ENCODE measurements around the gene G6PD.
"Not testable (repeated sequence)": the region's sequence is repeated elsewhere in the genome, so short reads cannot be mapped to it uniquely, and the experiment has no call there.

Gene G6PD

DNA sequence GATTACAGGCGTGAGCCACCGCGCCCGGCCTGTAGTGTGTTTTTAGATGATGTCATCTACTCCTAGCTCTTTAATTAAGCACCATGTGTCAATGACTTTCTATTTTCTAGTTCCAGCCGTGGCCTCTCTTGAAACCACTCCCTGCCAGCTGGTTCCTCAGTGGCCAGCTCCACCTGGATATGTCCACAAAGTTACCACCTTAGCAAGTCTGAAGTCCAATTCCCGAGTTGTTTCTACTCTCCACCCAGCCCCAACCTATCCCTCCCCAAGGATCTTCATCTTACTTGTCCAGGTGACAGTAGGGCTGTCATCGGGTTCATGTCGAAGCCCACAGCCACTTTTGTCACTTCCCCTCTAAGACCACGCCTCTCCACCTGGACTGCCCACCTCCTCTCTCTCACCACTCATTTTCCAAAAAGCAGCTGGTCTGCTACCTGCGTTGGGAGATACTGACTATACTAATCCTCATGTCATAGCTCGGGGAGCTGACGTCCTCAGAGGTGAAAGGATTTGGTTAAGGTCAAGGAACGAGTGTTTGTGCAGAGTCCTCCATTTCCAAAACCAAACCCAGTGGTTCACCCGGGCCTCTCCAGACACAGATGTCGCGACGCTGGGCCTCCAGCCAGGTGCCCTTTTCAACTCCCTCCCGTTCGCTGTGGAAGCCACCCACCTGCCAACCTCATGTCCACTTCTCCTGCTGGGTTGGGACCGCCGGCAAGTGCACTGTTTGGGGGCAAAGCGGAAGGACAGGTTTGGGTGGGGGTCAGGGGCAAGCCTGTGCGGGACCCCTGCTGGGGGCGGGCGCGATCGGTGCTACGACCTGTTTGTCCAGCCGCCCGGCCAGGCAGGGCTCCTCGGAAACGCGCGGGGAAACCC is 31.3 kb downstream of the G6PD start:
- peak; percentile 6 for DNase-seq (ENCODE audit: low spot score)

DNA sequence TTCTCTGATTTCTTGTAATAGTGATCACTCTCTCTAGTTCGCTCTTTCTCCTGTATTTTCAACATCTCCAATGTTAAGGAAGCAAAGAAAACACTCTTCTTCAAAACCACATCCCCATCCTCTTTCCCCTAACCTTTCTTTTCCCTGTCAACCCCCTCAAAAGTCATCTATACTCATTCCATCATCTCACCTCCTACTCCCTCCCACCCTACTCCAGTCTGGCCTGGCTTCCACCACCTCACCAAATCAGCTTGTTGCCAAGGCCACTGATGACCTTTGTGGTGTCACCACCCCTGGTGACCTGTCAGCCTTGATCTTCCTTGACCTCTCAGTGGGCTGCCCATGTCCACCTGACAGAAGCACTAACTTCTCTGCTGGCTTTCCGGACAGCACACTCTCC is 32.9 kb downstream of the G6PD start:
- no peak for DNase-seq (ENCODE audit: low spot score)

DNA sequence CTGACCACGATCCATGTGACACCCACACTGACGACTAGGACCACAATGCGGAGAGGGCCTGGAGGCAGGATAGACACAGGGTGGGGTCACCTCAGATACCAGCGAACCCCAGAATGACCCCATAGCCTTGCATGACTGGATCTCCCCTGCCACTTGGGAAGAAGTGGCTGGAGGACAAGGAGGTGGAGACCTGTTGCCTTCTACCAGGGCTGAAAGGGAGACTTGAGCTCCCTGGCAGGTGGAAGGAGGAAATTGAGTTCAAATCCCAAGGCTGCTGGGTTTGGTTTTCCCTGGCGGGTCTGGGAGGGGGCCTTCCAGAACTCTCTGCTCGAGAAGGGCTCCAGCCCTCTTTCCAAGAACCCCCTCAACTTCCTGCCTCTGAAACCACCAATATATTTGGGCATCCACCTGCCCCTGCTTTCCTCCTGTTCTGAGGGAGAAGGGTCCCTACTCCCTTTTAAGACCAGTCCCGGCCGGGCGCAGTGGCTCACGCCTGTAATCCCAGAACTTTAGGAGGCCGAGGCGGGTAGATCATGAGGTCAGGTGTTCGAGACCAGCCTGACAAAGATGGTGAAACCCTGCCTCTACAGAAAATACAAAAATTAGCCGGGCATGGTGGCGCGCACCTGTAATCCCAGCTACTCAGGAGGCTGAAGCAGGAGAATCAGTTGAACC is 33.6 kb downstream of the G6PD start:
- DNase-seq (ENCODE audit: low spot score): no peak

DNA sequence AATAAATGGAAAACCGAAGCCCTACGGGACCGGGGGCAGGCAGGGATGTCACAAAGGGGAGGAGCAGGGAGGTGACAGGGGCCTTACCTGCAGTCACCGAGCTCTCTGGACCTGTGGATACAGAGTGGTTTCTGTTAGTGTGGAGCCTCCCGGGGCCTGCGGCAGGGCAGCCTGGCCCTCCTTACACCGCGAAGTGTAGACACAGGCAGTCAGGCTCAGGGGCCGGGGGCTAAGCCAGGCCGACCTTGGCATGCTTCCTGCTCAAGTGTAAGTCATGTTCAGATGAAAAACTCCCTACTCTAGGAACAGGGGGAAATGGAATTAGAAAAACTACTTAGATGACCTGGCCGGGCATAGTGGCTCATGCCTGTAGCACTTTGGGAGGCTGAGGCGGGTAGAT is 34.9 kb downstream of the G6PD start:
- no peak for DNase-seq (ENCODE audit: low spot score)

DNA sequence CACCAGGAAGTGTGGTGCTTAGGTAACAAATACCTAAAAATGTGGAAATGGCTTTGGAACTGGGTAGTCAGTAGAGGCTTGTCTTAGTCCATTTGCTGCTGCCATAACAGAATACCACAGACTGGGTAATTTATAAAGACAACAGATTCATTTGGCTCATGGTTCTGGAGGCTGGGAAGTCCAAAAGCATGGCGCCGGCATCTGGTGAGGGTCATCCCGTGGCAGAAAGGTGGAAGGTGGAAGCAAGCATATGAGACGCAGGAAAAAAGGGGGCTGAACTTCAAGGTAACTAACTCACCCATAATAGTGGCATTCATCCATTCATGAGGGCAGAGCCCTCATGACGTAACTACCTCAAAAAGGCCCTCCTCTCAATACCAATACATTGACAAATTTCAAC is 37.2 kb downstream of the G6PD start:
- no peak for DNase-seq (ENCODE audit: low spot score)

DNA sequence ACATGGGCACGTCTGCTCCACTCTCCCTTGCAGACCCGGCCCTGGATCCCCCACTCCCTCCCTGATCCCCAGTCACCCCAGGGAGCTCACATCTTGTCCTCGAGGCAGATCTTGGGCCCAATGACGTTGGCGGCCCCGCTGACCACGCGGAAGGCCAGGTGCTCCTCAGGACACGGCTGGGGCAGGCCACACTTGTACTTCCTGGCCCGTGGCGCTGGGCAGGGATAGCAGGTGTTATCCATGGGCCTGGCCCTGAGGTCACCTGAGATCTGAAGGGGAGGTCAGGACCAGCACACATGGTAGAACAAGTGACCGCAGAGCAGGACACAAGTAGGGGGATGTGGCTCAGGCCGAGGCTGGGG is 38.3 kb downstream of the G6PD start:
- DNase-seq (ENCODE audit: low spot score): no peak

DNA sequence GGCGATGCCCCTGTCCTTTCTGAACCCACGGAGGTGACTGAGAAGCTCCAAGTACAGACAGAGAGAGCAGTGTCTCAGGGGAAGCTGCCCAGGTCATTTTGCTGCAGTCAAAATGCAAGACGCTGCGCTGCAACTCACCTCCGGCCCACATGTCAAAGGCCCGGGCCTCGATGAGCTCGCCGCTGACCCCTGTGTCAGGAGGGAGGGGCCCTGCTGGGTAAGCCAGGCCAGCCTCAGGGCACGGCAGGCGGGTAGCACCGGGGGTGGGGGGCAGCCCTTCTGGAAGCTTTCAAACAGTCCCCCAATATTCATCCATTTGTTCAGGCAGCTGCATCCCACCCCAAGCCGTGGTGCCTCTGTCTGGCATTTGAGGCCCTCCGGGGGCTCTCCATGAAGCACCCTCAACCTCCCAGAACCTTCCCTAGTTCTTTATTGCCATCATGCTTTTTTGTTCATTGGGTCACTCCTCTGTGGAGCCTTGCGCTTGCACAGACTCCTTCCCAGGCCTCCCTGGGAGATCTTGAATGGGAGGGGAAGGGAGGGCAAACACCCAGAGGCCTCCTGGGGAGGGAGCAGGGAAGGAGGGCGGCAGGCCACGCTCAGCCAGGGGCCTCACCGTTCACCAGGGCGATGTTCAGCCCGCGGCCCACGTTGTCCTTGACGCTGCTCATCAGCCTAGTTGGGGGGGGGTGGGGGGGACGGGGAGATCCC is 38.8 kb downstream of the G6PD start:
- no peak for DNase-seq (ENCODE audit: low spot score)

DNA sequence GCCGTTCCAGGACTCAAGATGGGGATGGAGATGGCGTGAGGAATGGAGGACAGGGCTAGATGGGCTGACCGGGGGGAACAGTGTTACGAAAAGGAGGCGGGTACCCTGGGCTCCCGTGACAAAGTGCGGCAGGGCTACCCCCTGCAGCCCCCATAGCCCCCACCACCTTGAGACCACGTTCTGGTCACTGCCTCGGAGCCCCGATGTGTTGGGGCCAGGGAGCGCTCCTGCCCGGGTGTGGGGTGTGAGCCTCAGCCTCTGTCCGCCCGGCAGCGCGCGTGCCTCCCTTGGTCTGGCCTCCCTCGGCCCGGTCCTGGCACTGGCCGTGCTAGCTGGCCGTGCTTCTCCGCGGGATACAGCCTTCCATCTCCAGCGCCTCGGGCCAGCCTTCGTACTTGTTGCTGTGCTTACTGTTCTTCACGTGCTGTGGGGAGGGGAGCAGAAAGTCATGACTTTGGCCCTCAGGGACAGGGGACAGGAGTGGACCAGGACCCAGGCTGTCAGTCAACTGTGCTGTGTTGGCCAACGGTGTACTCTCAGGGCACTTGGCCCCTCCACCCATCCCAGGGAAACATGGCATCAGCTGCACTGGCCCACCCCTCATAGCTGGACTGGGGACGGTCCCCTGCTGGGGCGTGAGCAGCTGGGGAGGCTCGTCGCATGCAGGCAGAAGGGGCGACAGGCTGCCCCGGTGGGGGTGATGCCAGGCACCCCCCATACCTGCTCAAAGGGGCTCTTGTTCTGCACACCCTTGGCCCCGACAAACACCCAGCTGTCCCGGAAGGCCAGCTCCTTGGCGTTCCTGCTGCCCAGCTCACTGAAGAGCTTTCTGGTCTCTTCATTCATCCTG is 39.9 kb downstream of the G6PD start:
- DNase-seq (ENCODE audit: low spot score): no peak

DNA sequence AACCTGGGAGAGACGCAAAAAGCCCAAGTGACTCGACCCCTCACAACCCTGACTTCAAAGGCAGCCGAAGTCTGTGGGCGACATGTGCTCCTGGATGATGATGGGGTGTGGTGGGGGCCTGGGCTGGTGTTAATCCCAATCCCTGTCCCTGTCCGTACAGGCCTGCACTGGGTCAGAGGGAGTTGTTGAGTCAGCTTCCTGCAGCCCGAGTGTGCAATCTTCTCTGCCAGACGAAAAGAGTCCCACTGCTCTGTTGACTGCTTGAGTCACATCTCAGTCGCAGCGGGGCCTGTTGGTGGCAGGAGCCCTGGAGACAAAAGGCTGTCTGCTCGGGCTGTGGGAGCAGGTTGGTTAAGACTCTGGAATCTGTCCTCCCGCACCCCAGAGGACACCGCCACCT is 40.9 kb downstream of the G6PD start:
- no peak for DNase-seq (ENCODE audit: low spot score)

DNA sequence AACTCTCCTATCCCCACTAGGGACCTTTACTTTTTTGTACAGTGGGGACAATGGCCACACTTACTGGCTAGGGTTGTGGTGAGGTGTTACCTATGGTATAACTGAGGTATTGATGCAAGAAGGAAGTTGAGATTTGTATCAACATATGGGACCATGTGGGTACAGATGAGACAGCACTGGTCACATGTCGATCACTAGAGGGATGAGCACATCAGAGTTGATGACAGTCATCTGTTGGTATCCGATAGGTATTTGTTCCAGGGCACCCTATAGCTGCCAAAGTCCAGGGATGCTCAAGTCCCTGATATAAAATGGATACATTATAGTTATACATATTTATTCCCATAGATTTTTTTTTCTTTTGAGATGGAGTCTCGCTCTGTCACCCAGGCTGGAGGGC is 43.7 kb downstream of the G6PD start:
- DNase-seq (ENCODE audit: low spot score): no peak

DNA sequence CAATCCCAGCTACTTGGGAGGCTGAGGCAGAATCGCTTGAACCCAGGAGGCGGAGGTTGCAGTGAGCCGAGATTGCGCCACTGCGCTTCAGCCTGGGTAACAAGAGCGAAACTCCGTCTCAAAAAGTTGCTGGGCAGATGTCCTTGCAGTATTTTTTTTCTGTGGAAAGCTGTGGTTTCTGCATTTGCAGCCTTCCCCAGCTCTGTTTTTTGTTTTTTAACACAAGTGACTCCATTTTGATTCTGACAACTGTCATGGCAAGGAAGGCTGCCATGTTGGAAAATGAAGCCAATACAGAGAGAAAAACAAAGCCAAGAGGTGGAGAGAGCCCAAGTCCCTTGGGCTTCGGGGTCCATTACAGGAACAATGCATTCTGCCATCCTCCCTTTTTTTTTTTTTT is 44.5 kb downstream of the G6PD start:
- no peak for DNase-seq (ENCODE audit: low spot score)

DNA sequence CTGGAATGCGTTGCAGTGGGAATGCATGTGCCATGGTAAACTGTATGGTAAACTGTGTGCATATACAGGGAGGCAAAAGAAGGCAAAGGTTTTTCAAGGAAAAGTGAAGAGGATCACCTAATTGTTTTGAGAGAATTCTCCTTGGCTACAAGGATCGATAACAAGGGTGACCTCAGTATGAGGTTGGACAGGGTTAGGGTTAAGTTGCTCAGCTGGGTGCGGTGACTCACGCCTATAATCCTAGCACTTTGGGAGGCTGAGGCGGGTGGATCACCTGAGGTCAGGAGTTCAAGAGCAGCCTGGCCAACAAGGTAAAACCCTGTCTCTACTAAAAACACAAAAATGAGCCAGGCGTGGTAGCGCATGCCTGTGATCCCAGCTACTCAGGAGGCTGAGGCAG is 45.2 kb downstream of the G6PD start:
- DNase-seq (ENCODE audit: low spot score): not testable (repeated sequence)

DNA sequence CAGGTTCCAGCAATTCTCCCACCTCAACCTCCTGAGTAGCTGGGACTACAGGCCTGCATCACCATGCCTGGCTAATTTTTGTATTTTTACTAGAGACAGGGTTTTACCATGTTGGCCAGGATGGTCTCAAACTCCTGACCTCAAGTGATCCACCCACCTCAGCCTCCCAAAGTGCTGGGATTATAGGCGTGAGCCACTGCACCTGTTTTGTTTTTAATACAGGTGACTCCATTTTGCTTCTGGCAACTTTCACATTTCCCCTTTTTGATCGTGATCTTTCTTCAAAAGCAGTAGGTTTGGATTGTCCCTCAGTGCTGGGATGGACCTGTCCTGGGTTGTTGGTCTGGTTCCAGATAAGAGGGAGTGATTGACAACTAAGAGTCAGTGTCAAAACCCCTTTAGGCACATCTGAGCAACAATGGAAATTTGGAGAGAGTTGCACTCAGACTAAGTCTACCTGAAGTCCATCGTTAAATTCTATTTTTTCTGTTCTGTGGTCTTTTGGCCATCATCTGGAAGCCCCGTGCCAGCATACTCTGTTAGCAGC is 50.0 kb downstream of the G6PD start:
- not testable (repeated sequence) for DNase-seq (ENCODE audit: low spot score)

DNA sequence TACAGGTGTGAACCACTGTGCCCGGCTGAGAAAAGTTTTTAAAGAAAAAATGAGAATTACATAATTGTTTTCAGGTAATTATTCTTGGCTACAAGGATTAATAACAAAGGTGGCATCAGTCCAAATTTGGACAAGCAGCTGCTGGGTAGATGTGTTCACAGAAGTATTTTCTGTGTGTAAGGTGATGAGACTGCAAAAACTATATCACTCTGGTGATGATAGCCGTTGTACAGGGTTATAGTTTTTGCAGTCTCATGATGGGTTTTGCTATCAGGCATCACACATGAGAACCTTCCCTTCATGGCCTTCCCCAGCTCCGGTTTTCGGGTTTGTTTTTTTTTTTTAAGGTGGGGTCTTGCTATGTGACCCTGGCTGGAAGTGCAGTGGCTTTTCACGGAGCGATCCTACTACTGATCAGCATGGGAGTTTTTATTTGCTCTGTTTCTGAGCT is 51.1 kb downstream of the G6PD start:
- no peak for DNase-seq (ENCODE audit: low spot score)

DNA sequence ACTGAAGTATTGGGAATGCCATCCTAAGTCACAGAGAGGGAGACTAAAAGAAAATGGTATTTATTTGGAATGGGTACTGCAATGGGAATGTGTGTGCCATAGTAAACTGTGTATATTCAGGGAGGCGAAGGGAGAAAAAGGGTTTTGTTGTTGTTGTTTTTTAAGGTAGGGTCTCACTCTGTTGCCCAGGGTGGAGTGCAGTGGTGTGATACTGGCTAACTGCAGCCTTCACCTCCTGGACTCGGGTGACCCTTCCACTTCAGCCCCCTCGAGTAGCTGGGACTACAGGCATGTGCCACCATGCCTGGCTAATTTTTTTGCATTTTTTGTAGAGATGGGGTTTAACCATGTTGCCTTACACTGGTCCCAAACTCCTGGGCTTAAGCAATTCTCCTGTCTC is 51.9 kb downstream of the G6PD start:
- no peak for DNase-seq (ENCODE audit: low spot score)

DNA sequence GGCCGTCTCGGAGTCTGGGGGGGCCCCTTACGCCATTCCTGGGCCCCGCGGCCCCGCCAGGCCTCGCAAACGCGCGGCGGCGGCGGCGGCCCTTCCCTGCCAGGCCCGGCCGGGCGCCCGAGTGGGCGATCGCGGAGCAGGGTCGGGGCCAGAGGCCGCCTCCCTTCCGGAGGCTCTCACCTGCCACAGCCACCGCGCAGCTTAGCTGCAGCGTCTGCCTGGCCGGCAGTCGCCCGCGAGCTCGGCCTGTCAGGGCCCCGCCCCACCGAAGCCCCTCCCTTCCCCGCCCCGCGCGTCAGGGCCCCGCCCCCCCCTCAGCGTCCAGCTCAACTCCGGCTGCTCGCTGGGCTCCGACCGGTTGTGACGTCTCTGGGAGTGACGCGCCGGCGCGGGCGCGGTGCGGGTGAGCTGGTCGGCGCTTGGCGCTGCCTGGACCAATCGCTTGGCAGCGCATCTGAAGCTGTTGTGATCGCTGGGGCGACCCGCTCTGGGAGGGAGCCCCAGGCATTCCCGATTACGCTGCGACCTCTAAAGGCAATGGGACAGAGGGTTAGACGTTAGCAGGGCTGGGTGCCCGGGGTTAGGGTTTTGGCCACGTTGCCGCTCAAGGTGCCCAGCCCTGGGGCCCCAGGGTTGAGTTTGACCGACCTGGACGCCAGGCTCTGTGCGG is 56.1 kb downstream of the G6PD start, which contains the start of gene SLC10A3:
Gene SLC10A3 (minus strand): TSS at position 216 of the 670 bp plus-strand sequence. CDS start 1,689 bp downstream, outside the sequence.
- peak; percentile 92 for DNase-seq (ENCODE audit: low spot score)

DNA sequence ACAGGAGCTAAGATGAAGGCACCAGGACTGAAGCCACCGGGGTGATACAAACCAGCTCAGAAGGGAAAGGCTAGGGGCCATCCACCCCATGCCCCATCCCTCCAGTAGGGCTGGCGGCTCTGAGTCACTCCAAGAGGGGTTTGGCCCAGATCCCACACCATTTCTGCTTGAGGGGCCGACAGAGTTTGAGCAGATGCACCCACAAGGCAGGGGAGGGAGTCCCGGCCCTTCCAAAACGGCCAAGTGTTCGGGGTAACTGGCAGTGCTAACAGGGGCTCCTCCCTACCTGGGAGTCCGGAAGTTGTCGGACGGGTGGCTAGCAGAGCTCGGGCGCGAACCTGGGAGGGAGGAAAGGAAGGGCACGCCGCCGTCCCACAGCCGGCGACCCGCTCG is 56.6 kb downstream of the G6PD start:
- DNase-seq (ENCODE audit: low spot score): peak; percentile 13

DNA sequence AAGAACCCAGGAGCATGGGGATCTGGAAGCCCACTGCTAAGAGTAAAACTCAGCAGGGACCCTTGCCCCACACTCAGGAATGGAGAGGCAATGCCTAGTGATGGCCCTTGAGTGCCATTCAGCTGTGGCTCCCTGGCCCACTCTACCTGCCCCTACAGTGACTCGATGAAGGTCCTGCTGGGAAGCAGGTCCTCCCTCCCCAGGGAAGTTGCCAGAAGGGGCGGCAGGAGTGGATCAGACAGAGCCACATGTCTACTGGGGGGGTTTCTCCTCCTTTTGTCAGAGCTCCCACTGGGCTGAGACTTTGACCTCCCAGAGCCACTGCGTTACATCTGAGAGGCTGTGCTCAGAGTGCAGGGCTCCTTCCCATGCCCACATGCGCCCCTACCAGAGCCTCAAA is 57.5 kb downstream of the G6PD start:
- DNase-seq (ENCODE audit: low spot score): no peak

DNA sequence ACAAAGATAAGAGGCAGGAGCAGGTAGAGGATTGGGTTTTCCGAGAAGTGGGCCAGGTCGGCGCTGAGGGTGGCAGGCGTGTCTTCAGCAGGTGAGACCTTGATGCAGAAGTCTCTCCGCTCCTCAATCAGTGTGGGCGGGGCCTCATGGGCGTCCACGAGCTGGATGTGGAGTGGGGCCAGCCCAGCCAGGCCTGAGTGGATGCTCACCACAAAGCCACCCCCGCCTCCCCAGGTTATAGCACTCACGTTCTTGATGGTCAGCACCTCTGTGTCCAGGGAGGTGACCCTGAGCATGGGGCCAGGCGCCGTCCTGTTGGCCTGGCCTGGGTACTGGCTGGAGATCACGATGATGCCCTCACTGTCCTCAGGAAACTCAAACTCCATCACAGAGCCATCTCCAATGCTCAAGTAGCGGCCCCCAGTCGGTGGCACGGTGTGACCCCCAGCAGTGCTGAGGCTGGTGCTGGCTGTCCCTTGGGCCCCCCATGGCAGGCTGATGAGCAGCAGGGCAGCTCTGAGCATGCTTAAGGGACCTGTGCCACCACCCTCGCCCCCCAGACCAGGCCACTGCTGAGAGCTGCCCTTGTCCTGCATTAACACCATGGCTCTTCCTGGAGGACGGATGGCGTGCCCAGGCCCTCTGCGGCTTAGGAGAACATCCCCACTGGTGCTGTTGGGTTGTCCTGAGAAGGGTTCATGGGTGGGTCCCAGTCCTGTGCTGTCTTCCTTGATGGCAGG is 58.1 kb downstream of the G6PD start:
- no peak for DNase-seq (ENCODE audit: low spot score)
